ENCODE measurements around the gene CREG2.

Gene CREG2, protein sequence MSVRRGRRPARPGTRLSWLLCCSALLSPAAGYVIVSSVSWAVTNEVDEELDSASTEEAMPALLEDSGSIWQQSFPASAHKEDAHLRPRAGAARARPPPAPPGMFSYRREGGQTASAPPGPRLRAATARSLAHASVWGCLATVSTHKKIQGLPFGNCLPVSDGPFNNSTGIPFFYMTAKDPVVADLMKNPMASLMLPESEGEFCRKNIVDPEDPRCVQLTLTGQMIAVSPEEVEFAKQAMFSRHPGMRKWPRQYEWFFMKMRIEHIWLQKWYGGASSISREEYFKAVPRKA

DNA sequence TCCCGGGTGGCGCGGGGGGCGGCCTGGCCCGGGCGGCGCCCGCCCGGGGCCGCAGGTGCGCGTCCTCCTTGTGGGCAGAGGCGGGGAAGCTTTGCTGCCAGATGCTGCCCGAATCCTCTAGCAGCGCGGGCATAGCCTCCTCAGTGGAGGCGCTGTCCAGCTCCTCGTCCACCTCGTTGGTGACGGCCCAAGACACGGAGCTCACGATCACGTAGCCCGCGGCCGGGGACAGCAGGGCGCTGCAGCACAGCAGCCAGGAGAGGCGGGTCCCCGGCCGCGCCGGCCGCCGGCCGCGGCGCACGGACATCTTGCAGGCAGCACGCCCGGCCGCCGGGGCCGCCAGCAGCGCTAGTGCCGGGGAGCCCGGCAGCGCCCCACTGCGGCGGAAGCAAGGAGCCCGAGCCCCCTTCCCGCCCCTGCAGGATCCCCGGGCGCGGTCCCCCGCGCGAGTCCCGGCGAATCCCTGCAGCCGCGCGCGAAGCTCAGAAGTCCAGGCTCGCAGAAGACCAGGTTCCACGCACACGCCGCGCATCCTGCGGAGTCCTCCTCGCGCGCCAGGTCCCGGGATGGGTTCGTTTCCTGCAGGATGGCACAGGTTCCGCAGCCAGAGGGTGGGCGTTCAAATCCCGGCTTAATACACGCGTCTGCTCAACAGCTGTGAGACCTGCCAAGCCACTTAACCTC lies at the start of gene CREG2:
CREG2 (minus strand) TSS at position 353 of the 684 bp plus-strand sequence; CDS start at position 307, 46 bp downstream.
- no peak for DNase-seq

DNA sequence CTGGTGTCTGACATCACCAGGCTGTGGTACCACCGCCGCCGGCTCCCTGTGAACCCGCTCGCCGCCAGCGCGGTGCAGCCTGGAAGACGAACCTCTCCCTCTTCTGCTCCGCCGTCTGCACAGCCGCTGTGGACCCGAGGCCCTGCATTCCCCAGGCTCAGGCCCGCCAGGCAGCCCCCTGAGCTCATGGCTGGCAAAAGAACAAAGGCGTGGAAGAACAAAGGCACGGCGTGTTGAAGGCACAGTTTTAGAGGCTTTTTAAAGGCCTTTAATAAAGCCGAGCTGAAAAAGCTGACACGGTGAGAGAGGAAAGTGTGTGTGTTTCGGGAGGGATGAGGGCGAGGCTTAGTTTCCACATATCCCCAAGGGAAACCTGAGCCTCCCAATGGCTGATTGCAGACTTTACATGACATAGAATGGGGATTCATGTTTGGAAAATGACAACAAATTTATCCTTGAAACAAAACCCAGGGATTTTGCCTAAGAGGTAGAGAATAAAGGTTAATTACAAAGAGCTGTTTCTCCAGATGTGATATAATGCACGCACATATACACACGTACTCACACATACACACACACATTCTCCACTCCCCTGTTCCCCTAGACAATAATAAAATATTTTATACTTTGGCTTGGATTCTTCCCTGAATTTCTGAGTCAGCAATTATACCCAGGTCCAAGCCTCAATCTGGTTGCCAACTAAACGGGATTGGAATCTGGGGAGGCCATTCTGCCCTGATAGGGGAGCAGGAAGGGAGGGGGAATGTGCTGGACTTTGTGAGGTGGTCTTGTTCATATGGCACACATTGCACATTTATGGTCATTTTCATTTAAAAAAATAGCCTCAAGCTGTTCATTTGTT lies 47.9 kb upstream of the CREG2 start:
- DNase-seq, result no peak

DNA sequence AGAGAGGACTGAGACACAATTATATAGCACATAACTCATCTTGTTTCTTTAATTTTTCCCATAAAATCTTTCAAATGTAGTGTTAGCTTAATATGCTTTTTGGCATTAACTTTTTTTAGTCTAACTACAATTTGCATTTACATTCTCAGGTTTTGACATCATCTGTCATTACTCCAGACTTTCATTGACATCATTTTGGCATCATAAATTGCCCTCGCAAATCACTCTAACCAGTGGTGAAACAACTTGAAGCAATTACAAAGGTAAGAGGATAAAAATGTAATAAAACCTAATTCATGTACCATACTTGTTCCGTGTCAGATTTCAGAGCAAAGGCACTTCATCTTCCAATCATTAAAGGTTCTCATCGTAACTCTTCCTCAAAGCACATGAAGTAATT lies 46.2 kb upstream of the CREG2 start:
- no peak for DNase-seq

DNA sequence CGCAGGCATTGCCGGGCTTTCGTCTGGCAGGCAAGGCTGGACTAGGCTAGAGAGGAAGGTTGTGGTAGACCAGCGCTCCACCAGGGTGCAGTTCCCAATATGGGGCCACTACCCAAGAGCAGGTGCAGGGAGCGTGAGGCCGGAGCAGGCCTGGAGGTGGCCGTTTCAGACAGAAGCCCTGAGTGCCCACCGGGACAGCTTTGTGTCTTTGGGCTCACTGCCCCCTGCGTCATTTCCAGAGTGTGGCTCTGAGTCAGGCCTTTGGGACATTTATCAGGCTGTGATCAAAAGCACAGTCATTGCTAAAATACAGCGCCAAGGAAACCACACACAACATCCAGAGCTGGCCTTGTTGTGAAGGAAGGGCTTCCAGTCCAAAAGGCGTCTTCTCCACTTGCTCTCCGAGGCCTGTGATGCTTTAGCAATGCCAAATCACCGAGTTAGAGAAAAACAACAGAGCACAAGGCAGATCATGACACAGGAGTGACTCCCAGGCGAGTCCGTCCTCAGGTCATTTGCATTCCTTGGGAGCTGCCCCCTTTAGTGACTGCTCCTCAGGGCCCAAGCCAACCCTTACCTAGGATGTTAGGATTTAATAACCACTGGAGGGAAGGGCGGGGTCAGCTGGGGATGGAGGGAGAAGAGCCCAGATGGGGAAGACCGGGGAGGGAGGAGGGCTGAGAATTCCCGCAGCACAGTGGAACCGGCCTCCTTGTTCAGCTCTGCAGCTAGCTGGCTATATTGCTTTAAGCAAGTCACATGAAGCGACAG lies 45.3 kb upstream of the CREG2 start:
- DNase-seq, result no peak

DNA sequence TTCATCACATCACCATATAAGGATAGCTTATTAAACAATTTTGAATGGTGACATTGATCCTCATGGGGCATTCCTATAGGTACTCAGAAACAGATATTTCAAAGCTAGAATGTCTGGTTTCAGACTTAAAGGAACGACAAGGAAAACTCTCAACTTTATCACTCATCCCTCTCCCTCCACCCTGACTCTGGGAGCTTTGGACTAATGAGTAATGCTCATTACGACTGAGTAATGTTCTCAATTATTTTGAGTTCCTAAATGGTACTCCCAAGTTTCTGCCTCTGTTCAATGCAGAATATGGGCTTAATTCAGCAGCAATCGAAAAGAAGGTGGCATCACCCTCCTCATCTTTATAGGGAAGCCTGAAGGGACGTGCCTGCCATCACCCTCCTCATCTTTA lies 44.2 kb upstream of the CREG2 start:
- no peak for DNase-seq

DNA sequence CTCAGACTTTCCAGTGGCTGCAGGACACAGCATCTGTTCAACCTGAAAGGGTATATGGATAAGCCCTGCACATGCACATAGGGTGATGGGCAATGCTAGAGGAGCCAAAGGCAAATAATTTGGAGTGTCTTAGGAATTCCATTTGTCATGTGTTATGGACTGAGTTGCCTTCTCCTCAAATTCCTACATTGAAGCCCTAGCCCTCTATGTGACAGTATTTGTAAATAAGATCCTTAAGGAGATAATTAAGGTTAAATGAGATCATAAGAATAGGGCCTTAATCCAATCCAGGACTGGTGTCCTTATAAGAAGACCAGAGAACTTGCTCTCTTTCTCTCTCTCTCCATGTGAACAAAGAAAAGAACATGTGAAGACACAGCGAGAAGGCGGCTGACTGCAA lies 42.9 kb upstream of the CREG2 start:
- DNase-seq, result no peak

DNA sequence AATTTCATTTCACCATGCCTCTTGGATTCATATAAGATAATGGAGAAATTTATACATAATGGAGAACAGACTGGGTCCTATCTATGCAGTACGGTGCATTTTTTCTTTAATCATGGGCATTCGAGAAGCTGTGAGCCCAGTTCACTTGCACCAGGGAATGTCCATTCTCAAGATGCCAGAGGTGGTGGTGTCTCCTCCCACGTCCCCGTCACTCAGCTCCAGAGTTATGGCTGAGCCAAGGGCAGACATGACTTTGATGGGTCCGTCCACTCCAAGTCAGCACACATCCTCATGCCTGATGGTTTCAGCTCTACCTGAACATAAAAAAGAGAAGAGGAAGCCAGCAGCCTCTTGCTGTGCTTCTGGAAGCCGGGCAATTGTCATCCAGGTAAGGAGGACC lies 42.1 kb upstream of the CREG2 start:
- DNase-seq, result no peak

DNA sequence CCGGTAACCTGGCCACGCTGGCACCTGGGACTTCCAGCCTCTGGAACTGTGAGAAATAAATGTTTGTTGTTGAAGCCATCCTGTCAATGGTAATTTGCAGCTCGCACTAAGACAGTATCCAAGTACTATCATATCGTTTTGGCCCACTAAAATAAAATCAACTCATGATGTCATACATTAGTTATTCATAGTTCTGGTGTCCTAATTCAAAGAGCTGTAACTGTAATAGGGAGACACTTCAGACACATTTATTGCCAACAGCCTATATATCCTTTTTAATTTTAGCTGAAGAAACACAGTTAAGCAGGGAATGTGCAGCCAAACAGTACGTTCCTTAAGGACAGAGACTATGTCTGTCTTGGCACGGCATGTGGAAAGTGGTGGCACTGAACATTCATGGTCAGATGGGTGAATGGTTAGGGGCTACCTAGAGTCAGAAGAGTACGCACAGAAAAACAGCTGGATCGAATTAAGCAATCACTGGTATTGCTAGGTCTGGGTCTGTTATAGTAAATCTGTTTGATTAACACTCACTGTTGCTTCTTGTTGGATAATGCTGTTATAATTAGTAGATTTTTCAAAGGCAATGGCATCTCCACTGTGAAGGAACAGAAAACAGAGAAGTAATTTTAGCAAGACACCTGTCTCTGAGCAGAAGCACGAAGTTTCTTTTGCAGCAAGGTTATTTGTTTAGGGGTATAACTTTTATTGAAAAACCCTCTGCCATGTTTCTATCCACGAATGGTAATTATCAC lies 41.3 kb upstream of the CREG2 start:
- DNase-seq, result no peak

DNA sequence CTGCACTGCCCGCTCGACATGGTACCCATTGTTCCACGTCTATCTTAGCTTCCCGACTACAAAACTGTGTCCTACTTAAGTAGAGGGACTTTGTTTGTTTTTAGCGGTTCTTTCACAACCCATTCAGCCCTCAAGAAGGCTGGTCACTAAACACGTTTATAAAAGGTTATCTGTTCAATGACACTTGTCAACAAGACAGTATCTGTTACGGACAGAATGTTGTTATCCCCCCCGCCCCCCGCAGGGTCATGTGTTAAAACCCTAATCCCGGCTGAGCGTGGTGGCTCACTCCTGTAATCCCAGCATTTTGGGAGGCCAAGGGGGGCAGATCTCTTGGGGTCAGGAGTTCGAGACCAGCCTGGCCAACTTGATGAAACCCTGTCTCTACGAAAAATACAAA lies 40.4 kb upstream of the CREG2 start:
- no peak for DNase-seq

DNA sequence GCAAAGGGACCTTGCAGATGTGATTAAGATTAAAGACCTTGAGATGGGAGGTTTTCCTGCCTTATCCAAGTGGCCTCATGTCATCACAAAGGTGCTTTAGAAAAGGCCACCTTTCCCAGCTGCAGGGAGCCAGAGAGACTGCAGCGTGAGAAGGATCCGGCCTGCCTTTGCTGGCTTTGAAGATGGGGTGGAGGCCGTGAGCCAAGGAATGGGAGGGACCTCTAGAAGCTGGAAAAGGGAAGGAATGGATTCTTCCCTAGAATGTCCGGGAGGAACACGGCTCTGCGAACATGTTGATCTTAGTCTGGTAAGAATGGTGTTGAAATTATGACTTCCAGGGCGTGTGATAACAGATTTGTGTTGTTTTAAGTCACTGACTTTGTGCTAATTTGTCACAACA lies 39.9 kb upstream of the CREG2 start:
- no peak for DNase-seq

DNA sequence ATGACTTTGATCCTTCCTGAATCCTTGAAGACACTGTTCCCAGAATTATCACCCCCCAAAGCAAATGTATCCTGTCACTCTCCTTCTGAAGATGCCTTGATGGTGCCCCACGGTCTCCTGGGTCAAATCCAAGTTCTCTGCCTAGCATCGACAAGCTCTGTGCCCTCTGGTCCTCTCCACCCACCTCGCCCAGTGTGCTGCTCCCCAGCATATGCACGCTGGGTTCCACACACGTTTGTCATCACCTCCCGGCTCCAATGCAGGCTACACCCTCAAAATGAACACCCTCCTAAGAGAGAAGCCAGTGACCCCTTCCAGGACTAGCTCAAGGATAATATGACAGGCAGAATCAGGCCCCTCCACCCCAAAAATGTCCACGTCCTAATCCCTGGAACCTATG lies 39.5 kb upstream of the CREG2 start:
- DNase-seq, result no peak

DNA sequence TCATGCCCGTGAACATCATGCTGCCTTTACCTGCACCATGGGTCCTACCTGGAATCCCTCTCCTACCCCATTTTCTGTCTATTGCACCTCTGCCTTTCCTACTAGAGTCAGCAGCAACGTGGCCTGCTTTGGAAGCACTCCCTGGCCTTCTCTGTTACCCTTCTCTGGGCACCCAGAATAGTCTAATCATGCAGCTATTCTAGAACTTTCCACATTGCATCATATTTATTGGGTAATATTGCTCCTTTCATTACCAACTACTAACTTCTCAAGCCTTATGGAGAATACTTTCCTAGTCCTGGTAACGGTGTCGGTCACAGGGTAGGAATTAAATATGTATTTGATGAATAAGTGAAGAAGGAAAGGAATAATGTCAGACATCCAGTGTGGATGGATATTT lies 33.3 kb upstream of the CREG2 start:
- no peak for DNase-seq

DNA sequence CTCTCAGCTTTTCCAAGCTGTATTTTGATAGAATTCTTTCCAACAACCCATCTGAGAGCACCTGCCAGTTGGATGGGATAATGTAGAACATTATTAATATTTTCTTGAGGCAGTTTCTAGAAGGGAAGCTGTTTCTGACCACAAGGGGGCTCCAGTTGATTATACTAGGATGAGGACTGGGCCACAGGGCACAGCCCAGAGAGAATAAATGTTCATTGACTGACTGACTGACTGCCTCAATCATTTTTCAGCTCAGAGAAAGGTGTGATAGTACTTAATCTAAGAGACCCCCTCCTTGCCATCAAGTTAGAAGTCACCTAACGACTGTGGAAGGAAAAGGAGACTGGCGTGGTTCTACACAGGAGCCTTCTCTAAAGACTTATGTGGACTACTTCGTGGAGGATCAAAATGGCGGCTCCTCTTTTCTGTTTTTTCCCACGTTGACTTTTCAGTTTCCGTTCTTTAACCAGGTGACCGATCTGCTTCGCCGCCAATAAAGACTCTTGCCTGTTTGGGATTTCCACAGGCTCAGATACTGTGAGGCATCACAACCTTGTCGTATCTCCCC lies 31.9 kb upstream of the CREG2 start:
- DNase-seq, result no peak

DNA sequence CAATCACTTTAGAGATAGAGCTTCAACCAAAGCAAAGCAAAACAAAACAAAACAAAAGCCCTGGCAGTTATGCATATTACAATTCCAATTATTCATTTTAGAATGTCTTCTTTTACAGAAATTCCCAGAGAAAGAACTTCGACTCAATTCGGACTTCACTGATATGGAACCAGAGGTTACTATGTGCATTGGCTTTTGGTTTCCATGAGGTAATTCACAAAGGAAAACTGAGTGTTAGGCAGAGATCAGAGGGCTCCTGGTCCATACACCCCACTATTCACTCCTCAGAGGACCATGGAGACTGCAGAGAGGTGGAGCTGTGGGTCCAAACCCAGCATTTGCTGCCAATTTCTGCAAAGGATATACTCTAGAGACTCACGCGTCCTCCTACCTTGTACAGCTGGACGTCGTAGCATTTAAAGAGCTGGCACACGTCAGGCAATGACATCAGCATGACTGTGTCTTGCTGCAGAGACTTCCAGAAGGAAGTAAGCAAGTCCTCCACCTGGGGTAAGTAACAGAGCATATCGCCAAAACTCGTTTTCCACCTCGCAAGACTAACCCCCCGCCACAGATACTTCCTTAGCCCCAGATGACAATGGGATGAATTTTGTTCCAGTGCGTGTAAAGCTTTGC lies 31.3 kb upstream of the CREG2 start:
- DNase-seq, result no peak

DNA sequence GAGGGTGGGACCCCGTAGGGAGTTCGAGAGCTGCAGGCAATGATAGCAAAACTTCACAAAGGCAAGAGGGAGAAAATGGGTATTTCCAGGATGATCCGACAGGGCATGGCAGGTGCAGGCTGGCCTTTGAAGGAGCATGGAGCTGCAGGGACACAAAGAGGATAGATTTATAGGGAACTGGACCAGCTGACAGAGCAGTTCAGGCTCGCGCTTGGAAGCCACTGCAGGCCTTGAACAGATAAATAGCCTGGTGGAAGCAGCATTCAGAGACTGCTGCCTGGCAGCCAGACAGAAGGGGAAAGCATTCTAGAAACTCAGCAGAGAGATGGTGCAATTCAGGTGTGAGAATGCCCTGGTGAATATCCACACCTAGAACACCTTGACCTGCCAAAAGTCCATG lies 29.3 kb upstream of the CREG2 start:
- no peak for DNase-seq

DNA sequence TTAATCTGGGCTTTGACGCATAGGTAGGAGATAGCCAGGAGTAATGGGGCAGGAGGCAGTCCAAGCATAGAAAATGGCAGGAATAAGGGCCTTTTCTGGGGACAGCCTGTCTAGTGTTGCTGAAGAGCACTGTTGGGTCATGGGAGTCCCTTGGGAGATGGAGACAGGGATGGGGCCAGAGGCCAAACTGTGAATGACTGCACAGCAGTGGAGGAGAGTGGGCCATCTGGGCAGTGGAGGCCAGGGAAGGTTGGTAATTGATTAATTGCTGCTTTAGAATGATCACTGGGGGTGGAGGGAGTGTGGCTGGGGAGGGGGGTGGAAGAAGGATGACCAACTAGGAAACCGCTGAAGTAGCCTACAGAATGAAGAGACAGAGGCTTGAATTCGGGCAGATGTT lies 28.6 kb upstream of the CREG2 start:
- DNase-seq, result no peak

DNA sequence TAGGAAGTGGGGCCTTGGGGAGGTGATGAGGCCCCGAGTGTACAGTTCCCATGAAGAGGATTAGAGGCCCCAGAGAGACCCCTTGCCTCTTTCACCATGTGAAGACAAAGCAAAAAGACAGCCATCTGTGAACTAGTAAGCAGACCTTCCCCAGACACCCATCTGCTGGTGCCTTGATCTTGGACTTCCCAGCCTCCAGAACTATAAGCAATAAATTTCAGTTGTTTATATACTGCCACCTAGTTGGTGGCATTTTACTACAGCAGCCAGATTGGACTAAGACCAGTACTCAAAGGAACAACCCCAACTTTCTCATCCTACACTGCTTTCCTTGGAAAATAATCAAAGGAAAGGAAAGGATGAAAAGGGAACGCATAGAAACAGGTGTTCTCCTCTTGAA lies 27.9 kb upstream of the CREG2 start:
- DNase-seq, result no peak

DNA sequence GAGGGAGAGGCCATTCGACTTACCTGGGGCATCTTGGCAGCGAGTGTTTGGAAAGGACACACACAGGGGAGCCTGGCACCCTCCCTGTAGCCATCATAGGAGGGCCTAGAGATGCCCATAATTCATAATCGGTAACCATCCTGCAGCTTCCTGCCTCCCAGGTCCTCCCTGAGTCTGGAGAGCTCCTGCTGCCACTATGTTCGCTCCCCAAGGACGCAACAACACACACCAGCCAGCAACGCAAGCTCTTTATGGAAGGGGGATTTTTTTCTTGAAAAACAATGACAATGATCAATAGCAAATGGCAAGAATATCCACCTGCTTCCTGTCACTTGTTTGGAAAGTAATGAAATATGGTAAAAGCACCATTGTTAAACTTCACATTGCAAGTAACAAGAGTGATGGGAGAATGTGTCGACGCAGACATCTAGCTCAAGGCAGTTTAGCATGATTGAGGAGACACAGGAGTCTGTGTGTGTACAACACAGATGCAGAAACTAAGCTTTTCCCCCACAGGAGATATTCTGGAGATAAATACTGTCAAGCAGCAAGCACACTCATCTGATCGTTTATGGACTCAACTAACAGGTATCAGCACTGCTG lies 24.9 kb upstream of the CREG2 start:
- no peak for DNase-seq

DNA sequence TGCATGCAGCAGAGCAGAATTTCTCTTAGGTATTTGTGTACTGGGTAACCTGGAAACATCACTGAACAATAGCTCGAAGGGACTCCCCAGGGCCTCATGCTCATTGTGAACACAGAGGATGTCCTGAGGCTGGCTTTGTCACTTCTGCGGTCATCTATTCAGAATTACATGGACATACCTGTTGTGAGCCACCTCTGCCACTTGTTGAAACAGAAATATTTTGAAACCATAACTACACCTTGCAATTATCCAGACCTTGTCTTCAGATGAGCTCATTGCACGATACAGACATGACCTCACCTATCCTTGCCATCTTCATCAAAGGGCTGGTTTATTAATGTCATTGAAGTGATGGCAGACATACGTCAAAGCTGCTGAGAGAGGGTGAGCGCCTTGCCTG lies 23.4 kb upstream of the CREG2 start:
- DNase-seq, result no peak

DNA sequence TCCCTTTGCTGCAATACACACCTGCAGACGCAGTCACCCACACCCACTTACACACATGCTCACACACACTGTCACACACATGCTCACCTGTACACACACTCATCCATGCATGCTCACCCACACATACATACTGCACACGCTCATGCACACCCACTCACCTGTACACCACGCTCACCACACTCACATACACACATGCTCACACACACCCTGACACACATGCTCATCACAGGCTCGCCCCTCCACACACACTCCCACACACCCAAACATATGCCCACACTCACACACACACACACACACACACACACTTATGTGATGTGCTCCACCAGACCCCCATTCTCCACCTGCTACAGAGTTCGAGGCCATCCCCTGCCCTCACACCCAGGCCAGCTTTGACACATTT lies 22.8 kb upstream of the CREG2 start:
- no peak for DNase-seq

DNA sequence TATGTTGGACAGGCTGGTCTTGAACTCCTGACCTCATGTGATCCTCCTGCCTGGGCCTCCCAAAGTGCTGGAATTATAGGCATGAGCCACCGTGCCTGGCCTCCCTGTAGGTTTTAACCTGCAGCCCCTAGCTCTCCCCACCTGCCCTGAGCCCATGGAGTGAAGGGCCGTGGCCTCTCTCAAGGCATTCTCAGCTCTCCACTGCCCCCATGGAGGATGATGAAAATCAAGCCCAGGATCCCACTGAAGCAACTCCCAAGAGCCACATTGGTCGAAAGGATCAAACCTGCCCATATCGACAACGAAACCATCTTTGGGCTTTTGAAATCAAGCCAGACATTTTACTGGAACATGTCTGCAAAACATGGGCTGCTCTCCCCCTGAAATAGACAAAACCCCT lies 22.4 kb upstream of the CREG2 start:
- no peak for DNase-seq
